ENCODE results near the gene TP53I11. TPM values are rescaled to one million over a fixed set of nuclear protein-coding genes. Genes with fewer than 3 reads are reported as not detected.

TP53I11 gene
- total RNA-seq, 1 experiment from 2014 or later = 42.4 TPM

DNA sequence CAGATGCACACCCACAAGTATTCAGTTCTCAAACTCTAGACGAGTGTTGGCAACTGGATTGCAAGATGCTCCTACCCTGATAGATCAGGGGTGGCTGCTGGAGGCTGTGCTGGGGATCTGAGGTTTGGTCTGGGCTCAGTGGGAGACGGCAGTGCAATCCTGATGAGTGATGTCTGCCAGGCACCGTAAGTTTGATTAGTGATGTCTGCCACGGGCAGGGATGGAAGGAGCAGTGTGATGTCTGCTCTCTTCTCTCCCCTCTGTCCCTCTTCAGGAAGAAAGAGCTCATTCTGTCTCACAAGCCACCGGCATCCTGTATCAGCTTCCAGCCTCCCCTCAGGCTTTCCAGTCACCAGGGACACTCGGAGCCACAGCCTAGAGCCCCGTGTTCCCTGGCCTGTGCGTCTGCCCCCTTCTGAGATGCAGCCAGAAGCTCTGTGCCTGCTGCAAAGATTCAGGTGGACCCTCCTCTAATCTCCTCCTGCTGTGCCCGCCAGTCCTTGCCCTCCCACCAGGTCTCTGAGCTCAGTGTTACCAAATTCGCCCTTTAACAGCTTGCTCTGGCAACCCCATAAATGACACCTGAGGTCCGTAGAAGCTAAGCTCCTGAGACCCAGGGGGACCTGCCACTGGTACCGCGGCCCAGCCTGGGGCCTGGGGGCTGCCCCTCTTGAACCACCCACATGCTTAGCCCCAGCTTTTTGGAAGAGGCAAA, 19.9 kb downstream of the TP53I11 start (continued):
- TF ChIP-seq NR3C1 (CRISPR knock-in tag; conservative IDR thresholded peaks at IDR 0.05; ENCODE audit: low read depth) (no peak), CBFB (CRISPR knock-in tag; IDR thresholded peaks at IDR 0.05; ENCODE audit: low read depth) (no peak), HMGA2 (CRISPR knock-in tag; IDR thresholded peaks at IDR 0.05) (no peak), ZNF121 (CRISPR knock-in tag; IDR thresholded peaks at IDR 0.05) (no peak), ZNF671 (CRISPR knock-in tag; IDR thresholded peaks at IDR 0.05) (no peak), PRRX2 (CRISPR knock-in tag; IDR thresholded peaks at IDR 0.05) (no peak), EMX1 (CRISPR knock-in tag; IDR thresholded peaks at IDR 0.05) (no peak), ETV6 (CRISPR knock-in tag; IDR thresholded peaks at IDR 0.05) (no peak)
- TF ChIP-seq, protein P1, sequence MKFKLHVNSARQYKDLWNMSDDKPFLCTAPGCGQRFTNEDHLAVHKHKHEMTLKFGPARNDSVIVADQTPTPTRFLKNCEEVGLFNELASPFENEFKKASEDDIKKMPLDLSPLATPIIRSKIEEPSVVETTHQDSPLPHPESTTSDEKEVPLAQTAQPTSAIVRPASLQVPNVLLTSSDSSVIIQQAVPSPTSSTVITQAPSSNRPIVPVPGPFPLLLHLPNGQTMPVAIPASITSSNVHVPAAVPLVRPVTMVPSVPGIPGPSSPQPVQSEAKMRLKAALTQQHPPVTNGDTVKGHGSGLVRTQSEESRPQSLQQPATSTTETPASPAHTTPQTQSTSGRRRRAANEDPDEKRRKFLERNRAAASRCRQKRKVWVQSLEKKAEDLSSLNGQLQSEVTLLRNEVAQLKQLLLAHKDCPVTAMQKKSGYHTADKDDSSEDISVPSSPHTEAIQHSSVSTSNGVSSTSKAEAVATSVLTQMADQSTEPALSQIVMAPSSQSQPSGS (CRISPR knock-in tag; IDR thresholded peaks at IDR 0.05; ENCODE audit: borderline replicate concordance, low read depth) = no peak
- TF ChIP-seq, protein P2, sequence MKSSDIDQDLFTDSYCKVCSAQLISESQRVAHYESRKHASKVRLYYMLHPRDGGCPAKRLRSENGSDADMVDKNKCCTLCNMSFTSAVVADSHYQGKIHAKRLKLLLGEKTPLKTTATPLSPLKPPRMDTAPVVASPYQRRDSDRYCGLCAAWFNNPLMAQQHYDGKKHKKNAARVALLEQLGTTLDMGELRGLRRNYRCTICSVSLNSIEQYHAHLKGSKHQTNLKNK (CRISPR knock-in tag; IDR thresholded peaks at IDR 0.05) = no peak

DNA sequence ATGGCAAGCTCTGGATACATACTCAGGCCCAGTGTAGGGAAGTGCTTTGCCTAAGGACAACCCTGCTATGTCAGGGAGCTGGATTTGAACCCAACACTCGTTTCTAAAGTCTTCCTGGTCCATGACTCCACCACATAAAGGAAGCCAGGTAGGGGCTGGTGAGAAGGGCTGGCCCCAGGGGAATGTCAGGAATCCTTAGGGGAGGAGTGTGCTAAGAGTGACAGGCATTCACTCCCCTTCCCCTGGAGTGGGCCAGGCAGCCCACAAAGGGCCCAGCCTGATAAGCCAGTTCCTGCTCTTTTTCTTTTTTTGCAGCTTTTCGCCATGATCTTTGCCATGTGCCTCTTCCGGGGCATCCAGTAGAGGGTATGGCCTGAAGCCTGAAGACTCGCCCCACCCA, 21.9 kb downstream of the TP53I11 start:
- peak; percentile 69 for ATAC-seq
- no peak overlapping the region for H3K4me3 Mint-ChIP-seq
- H3K36me3 Mint-ChIP-seq = peaks cover 8% of the 10 kb centered on the region
- H3K27me3 Mint-ChIP-seq (ENCODE audit: low read depth) = no peaks in the 10 kb centered on the region; the same call in 1 of the 2 replicates
- POLR2A ChIA-PET = interaction anchor here (0.9 kb wide), 1 partner anchor 171 kb away, joined by 4 read pairs; no protein-coding TSS in a partner anchor
- no peak overlapping the region for H3K27ac Mint-ChIP-seq
- H3K4me1 Mint-ChIP-seq = peaks cover 28% of the 10 kb centered on the region
- peak; percentile 46 for DNase-seq (ENCODE audit: low spot score)
- no peaks in the 10 kb centered on the region for H3K9me3 Mint-ChIP-seq
- CTCF ChIA-PET = interaction anchor here (0.7 to 8.3 kb wide), 30 partner anchors 10 to 411 kb away, joined by 3 to 221 read pairs (median 6); partner anchors contain the start of genes CD82 and TP53I11
- TF ChIP-seq CBFB (CRISPR knock-in tag; IDR thresholded peaks at IDR 0.05; ENCODE audit: low read depth) (no peak), JAZF1 (CRISPR knock-in tag; IDR thresholded peaks at IDR 0.05) (no peak), ZNF317 (CRISPR knock-in tag; IDR thresholded peaks at IDR 0.05; ENCODE audit: borderline replicate concordance, low read depth) (no peak), OVOL2 (CRISPR knock-in tag; IDR thresholded peaks at IDR 0.05; ENCODE audit: borderline replicate concordance) (no peak)
- TF ChIP-seq, protein P3, sequence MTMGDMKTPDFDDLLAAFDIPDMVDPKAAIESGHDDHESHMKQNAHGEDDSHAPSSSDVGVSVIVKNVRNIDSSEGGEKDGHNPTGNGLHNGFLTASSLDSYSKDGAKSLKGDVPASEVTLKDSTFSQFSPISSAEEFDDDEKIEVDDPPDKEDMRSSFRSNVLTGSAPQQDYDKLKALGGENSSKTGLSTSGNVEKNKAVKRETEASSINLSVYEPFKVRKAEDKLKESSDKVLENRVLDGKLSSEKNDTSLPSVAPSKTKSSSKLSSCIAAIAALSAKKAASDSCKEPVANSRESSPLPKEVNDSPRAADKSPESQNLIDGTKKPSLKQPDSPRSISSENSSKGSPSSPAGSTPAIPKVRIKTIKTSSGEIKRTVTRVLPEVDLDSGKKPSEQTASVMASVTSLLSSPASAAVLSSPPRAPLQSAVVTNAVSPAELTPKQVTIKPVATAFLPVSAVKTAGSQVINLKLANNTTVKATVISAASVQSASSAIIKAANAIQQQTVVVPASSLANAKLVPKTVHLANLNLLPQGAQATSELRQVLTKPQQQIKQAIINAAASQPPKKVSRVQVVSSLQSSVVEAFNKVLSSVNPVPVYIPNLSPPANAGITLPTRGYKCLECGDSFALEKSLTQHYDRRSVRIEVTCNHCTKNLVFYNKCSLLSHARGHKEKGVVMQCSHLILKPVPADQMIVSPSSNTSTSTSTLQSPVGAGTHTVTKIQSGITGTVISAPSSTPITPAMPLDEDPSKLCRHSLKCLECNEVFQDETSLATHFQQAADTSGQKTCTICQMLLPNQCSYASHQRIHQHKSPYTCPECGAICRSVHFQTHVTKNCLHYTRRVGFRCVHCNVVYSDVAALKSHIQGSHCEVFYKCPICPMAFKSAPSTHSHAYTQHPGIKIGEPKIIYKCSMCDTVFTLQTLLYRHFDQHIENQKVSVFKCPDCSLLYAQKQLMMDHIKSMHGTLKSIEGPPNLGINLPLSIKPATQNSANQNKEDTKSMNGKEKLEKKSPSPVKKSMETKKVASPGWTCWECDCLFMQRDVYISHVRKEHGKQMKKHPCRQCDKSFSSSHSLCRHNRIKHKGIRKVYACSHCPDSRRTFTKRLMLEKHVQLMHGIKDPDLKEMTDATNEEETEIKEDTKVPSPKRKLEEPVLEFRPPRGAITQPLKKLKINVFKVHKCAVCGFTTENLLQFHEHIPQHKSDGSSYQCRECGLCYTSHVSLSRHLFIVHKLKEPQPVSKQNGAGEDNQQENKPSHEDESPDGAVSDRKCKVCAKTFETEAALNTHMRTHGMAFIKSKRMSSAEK (CRISPR knock-in tag; IDR thresholded peaks at IDR 0.05; ENCODE audit: borderline replicate concordance) = no peak
- TF ChIP-seq, protein P4, sequence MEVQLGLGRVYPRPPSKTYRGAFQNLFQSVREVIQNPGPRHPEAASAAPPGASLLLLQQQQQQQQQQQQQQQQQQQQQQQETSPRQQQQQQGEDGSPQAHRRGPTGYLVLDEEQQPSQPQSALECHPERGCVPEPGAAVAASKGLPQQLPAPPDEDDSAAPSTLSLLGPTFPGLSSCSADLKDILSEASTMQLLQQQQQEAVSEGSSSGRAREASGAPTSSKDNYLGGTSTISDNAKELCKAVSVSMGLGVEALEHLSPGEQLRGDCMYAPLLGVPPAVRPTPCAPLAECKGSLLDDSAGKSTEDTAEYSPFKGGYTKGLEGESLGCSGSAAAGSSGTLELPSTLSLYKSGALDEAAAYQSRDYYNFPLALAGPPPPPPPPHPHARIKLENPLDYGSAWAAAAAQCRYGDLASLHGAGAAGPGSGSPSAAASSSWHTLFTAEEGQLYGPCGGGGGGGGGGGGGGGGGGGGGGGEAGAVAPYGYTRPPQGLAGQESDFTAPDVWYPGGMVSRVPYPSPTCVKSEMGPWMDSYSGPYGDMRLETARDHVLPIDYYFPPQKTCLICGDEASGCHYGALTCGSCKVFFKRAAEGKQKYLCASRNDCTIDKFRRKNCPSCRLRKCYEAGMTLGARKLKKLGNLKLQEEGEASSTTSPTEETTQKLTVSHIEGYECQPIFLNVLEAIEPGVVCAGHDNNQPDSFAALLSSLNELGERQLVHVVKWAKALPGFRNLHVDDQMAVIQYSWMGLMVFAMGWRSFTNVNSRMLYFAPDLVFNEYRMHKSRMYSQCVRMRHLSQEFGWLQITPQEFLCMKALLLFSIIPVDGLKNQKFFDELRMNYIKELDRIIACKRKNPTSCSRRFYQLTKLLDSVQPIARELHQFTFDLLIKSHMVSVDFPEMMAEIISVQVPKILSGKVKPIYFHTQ (CRISPR knock-in tag; IDR thresholded peaks at IDR 0.05) = no peak
- TF ChIP-seq, protein P5, sequence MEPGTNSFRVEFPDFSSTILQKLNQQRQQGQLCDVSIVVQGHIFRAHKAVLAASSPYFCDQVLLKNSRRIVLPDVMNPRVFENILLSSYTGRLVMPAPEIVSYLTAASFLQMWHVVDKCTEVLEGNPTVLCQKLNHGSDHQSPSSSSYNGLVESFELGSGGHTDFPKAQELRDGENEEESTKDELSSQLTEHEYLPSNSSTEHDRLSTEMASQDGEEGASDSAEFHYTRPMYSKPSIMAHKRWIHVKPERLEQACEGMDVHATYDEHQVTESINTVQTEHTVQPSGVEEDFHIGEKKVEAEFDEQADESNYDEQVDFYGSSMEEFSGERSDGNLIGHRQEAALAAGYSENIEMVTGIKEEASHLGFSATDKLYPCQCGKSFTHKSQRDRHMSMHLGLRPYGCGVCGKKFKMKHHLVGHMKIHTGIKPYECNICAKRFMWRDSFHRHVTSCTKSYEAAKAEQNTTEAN (CRISPR knock-in tag; IDR thresholded peaks at IDR 0.05) = no peak
- TF ChIP-seq, protein P6, sequence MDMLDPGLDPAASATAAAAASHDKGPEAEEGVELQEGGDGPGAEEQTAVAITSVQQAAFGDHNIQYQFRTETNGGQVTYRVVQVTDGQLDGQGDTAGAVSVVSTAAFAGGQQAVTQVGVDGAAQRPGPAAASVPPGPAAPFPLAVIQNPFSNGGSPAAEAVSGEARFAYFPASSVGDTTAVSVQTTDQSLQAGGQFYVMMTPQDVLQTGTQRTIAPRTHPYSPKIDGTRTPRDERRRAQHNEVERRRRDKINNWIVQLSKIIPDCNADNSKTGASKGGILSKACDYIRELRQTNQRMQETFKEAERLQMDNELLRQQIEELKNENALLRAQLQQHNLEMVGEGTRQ (CRISPR knock-in tag; IDR thresholded peaks at IDR 0.05) = no peak
- TF ChIP-seq, protein P2 (CRISPR knock-in tag; IDR thresholded peaks at IDR 0.05) = no peak
- TF ChIP-seq, protein P7, sequence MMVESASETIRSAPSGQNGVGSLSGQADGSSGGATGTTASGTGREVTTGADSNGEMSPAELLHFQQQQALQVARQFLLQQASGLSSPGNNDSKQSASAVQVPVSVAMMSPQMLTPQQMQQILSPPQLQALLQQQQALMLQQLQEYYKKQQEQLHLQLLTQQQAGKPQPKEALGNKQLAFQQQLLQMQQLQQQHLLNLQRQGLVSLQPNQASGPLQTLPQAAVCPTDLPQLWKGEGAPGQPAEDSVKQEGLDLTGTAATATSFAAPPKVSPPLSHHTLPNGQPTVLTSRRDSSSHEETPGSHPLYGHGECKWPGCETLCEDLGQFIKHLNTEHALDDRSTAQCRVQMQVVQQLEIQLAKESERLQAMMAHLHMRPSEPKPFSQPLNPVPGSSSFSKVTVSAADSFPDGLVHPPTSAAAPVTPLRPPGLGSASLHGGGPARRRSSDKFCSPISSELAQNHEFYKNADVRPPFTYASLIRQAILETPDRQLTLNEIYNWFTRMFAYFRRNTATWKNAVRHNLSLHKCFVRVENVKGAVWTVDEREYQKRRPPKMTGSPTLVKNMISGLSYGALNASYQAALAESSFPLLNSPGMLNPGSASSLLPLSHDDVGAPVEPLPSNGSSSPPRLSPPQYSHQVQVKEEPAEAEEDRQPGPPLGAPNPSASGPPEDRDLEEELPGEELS (CRISPR knock-in tag; IDR thresholded peaks at IDR 0.05) = no peak
- TF ChIP-seq, protein P8, sequence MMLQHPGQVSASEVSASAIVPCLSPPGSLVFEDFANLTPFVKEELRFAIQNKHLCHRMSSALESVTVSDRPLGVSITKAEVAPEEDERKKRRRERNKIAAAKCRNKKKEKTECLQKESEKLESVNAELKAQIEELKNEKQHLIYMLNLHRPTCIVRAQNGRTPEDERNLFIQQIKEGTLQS (CRISPR knock-in tag; conservative IDR thresholded peaks at IDR 0.05) = no peak
- TF ChIP-seq, protein P9, sequence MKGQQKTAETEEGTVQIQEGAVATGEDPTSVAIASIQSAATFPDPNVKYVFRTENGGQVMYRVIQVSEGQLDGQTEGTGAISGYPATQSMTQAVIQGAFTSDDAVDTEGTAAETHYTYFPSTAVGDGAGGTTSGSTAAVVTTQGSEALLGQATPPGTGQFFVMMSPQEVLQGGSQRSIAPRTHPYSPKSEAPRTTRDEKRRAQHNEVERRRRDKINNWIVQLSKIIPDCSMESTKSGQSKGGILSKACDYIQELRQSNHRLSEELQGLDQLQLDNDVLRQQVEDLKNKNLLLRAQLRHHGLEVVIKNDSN (CRISPR knock-in tag; IDR thresholded peaks at IDR 0.05) = no peak
